ENCODE measurements around the gene SHISA9.

- TF ChIP-seq, protein P1, sequence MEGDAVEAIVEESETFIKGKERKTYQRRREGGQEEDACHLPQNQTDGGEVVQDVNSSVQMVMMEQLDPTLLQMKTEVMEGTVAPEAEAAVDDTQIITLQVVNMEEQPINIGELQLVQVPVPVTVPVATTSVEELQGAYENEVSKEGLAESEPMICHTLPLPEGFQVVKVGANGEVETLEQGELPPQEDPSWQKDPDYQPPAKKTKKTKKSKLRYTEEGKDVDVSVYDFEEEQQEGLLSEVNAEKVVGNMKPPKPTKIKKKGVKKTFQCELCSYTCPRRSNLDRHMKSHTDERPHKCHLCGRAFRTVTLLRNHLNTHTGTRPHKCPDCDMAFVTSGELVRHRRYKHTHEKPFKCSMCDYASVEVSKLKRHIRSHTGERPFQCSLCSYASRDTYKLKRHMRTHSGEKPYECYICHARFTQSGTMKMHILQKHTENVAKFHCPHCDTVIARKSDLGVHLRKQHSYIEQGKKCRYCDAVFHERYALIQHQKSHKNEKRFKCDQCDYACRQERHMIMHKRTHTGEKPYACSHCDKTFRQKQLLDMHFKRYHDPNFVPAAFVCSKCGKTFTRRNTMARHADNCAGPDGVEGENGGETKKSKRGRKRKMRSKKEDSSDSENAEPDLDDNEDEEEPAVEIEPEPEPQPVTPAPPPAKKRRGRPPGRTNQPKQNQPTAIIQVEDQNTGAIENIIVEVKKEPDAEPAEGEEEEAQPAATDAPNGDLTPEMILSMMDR (IDR thresholded peaks at IDR 0.05) = no peak
- TF ChIP-seq EZH2 (IDR thresholded peaks at IDR 0.05) = no peak
These were observed 35.0 kb downstream of the SHISA9 start for GRCh38 chr16:12936391-12936790.

Data from neural progenitor cell (in vitro differentiated cells).